NCI-H2107 (cell line): ENCODE data around the gene S100A1.
"Not testable (repeated sequence)": the region's sequence is repeated elsewhere in the genome, so short reads cannot be mapped to it uniquely, and the experiment has no call there.

ENCODE experiments used
- DNase-seq: peaks from one replicate; lab custom pipeline; 2025; lab: John Stamatoyannopoulos, UW

Gene S100A1

DNA sequence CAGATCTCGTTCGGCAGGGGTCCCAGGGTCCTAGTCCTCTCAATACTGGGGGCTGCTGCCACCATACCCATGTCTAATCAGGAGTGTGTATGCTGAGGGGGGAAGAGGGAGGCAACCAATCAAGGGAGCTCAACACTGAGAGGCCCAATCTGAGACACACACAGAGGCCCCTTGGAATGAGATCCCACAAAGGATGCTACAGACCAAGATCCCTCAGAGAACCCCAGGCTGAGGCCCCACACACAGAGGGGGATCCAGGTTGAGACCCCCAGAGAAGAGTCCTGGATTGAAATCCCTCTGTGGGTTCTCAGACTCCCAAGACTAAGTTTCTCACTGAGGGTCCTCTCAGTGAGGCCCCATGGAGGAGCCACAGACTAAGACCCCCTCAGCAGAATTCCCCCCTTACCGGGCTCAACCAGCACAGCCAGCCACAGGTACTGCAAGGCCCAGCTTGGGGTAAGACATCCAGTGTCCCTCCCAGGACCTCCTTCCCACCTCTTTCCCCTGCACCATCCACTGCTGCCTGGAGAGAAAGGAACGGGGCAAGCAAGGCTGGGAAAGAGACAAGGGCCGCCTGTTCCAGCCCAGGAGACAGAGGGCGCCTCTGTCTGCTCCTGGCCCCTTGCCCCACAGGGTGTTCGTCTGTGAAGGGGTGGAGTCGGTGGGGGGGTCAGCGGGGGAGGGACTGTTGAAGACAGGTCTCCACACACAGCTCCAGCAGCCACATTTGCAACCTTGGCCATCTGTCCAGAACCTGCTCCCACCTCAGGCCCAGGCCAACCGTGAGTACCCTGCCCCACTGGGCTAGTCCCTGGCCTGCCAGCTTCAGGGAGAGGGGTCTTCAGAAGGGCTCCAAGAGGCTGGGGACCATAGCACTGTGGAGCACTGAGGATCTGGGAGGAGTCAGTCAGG is at the start of gene S100A1:
Gene S100A1, plus strand, starts transcription at position 720 of the 912 bp plus-strand sequence. CDS start 2,088 bp downstream, outside the sequence.
- no peak for DNase-seq

DNA sequence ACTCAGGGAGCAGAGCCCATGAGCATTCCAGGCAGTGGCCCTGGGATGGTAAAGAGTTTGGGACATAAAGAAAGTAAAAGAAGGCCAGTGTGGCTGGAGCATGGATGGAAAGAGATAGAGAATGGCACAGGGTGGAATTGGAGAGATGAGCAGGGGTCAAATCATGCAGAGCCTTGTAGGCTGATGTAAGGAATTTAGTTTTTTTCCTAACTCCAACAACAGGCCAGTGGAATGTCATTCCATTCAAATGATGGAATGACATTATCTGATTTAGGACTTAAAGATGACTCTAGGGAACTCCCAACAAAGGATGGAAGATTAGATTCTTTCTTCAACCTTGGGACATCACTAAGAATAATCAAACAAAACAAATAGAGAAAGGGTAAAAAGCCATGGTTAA is 49.7 kb upstream of the S100A1 start:
- no peak for DNase-seq

GRCh38 chr1:153578936-153579335 is 49.3 kb upstream of the S100A1 start:
- DNase-seq: no peak

DNA sequence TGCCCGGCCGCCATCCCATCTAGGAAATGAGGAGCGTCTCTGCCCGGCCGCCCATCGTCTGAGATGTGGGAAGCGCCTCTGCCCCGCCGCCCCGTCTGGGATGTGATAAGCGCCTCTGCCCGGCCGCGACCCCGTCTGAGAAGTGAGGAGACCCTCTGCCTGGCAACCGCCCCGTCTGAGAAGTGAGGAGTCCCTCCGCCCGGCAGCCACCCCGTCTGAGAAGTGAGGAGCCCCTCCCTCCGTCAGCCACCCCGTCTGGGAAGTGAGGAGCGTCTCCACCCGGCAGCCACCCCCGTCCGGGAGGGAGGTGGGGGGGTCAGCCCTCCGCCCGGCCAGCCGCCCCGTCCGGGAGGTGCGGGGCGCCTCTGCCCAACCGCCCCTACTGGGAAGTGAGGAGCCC is 45.4 kb upstream of the S100A1 start:
- not testable (repeated sequence) for DNase-seq

DNA sequence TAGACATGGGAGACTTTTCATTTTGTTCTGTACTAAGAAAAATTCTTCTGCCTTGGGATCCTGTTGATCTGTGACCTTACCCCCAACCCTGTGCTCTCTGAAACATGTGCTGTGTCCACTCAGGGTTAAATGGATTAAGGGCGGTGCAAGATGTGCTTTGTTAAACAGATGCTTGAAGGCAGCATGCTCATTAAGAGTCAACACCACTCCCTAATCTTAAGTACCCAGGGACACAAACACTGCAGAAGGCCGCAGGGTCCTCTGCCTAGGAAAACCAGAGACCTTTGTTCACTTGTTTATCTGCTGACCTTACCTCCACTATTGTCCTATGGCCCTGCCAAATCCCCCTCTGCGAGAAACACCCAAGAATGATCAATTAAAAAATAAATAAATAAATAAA is 44.7 kb upstream of the S100A1 start:
- not testable (repeated sequence) for DNase-seq

DNA sequence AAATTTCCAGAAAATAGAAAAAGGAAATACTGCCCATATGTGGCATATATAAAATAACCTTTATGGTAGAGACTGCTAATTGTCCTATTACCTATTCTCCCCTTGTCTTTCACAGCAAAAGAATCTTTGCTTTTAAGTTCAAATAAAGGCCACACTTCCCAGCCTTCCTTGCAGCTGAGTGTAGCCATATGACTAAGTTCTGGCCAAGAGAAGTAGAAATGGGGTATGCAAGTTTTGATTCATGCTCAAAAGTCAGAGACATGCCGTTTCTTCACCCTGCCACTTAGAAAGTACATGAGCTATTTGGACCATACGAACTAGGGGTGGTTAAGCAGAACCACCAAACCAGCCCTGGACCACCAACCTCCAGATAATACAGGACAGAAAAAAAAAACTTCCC is 44.3 kb upstream of the S100A1 start:
- DNase-seq: no peak

GRCh38 chr1:153585006-153585405 is 43.2 kb upstream of the S100A1 start:
- DNase-seq: no peak

GRCh38 chr1:153586347-153586746 is 41.9 kb upstream of the S100A1 start:
- no peak for DNase-seq

DNA sequence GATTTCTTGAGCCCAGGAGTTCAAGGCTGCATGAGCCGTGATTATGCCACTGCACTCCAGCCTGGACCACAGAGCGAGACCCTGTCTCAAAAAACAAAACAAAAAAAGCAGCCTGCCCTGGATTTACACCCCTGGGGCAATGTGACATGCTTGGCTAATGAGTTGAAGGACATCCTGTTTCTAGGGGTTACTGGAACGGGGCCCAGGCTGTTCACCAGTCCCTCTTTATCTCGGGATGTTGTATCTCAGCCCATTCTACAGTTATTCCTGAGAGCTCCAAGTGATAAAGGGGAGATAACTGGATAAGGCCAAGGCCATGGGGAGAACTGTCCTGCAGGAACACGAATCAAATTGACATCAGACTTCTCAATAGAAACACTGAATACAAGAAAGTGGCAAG is 40.9 kb upstream of the S100A1 start:
- DNase-seq: no peak

DNA sequence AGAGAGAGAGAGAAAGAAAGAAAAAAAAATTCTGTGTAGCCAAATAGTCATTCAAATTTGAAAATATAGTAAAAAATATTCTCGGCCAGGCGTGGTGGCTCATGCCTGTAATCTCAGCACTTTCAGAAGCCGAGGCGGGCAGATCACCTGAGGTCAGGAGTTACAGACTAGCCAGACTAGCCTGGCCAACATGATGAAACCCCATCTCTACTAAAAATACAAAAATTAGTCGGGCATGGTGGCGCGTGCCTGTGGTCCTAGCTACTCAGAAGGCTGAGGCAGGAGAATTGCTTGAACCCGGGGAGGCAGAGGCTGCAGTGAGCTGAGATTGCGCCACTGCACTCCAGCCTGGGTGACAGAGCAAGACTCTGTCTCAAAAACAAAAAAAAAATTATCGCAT is 40.2 kb upstream of the S100A1 start:
- not testable (repeated sequence) for DNase-seq

DNA sequence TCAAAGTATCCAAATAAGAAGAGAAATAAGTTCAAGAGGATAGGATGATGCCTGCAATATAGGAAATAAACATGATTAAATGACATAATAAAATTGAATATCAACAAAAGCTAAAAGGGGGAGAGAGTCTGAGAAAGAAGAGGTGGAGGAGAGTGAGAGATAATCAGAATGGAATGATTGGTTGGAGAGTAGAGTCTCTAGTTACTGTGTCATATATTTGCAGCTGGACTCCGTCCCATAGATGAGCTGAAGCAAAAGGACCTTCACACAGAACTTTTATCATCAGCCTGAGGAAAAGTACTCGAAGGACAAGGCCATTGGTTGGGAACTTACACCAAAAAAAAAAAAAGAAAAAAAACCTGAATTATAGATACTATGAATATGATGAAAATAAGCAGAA is 39.8 kb upstream of the S100A1 start:
- DNase-seq: no peak

GRCh38 chr1:153592748-153593147 is 35.5 kb upstream of the S100A1 start:
- no peak for DNase-seq

GRCh38 chr1:153597206-153597605 is 31.0 kb upstream of the S100A1 start:
- no peak for DNase-seq

GRCh38 chr1:153598309-153599172 is 29.7 kb upstream of the S100A1 start:
- no peak for DNase-seq

- no peak for DNase-seq
Measured at GRCh38 chr1:153599847-153600246, 28.4 kb upstream of the S100A1 start.

- DNase-seq: no peak
Measured at GRCh38 chr1:153602749-153603148, 25.5 kb upstream of the S100A1 start.

GRCh38 chr1:153606194-153606593 is 22.0 kb upstream of the S100A1 start:
- no peak for DNase-seq

- DNase-seq: no peak
Measured at GRCh38 chr1:153607381-153607780, 20.9 kb upstream of the S100A1 start.

DNA sequence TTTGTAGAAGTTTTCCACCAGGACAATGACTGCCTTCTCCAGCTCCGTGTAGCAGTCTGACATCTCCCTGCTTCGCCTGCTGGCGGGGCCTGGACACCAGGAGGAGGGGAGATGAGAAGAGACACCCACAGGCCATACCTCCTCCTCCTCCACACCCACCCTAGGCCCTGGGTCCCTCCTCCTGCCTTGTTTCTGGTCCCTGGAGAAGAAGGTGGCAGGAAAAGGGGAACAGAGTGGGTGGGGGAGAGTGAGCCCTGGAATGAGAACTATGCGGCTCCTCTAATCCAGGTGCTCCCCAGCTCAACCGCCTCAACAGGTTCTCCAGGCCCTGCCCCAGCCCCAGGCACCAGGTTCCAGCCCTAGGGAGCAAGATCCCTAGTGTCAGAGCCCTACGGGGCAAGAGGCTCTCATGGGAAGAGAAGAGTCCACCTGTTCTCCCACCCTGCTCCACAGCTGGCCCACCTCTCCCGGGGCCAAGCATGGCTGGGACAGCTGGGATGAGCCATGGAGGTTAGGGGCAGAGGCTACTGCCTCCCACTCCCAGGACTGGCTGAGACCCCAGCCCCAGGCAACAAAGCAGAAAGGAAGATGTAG is 20.0 kb upstream of the S100A1 start:
- DNase-seq: no peak

DNA sequence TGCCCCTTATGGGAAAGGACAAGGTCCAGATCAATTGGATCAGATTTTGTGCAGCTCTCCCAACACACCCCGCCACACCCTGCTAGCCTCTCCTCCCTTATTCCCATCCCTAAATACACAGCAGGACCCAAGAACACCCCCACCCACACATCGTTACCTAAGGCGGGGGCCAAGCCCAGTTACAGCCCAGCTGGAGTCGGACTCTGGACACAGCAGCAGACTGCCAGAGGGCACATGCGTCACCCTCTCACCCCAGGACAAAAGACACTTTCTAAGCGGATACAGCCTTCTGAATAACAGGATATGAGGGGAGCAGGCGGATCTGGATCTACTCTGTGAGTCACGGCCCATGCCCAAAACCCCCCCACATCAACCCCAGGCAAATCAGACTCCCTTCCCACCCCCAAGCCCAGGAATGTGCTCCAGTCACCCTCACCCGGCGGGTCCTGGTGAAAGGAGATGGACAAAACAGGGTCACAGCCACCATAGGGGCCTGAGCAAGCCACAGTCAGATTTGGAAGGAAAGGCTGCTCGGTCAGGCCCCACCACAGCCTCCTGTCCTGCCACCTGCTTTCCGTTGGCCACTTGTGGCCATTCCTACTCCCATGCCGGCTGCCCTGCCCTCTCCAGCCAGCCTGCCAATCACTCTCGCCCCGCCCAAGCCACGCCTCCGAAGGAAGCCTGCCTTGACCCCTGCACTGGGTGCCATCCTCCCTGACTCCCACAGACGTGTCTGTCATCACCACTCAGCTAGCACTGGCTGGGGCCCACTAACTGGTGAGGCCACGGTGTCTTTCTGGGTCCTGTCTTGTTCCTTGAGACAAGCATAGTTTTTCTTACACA is 19.3 kb upstream of the S100A1 start:
- DNase-seq: no peak

GRCh38 chr1:153609585-153609907 is 18.7 kb upstream of the S100A1 start:
- DNase-seq: no peak

GRCh38 chr1:153610334-153610733 is 17.9 kb upstream of the S100A1 start:
- DNase-seq: no peak
